ENCODE data around the gene LARGE2.

Gene LARGE2

GRCh38 chr11:45922425-45923082 lies at the start of gene LARGE2:
TSS of gene LARGE2 (plus strand) at chr11:45922656. CDS start at chr11:45922883, 227 bp downstream.
- no peak for DNase-seq

DNA sequence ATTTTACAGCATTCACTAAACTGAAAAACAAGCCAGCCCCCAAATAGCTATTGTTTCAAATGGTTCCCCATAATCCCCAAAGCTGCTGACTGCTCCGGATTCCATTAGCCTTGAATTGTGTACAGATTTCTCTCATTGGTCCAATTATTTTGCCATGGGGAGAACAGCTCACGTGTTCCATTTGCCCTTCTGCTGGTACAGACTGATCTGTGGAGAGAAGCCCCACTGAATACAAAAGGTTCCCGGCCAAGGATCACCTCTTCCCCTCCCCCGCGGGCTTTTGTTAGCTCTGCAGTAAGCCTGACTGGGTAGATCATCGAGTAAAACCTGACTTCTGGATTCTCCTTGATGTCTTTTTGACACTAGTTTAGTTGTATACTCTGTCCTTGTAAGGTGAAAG lies 46.1 kb upstream of the LARGE2 start:
- no peak for DNase-seq

GRCh38 chr11:45877221-45877620 lies 45.2 kb upstream of the LARGE2 start:
- DNase-seq: no peak

- DNase-seq: no peak
Observed at GRCh38 chr11:45877845-45878244, 44.6 kb upstream of the LARGE2 start.

GRCh38 chr11:45879803-45880686 lies 42.4 kb upstream of the LARGE2 start:
- DNase-seq: no peak

- peak; percentile 38 to 88 for DNase-seq
Observed at GRCh38 chr11:45880772-45881570, 41.5 kb upstream of the LARGE2 start.

DNA sequence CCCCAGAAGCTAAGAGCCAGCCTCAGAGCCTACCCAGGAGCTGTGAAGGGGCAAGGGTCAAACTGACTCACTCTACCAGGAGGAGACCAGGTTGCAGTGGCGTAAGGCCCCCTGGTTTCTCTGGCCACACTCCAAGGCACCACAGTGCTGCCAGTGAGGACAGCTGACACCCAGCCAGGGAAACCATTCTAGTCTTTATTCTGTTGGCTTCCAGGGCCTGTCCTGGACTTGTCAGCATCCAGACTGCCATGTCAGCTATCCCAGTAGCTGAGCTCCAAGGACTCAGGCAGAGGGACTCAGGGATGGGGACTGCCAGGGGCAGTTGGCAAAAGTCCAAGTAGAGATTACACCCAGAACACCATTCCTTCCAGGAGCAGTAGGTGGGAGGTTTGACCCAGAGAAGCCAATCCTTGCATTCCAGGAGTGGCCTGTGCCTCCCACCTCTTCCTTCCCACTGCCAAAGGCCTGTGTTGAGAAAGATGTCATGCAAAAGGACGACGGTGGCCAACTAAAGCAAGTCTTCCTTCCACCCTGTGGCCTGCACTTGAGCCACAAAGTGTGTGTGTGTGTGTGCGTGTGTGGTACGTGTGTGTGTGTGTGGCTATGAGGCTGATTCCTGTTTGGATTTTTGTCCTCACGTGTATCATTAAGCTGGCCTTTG lies 40.6 kb upstream of the LARGE2 start:
- peak in 1 of 2 experiments; percentile 66 for DNase-seq

DNA sequence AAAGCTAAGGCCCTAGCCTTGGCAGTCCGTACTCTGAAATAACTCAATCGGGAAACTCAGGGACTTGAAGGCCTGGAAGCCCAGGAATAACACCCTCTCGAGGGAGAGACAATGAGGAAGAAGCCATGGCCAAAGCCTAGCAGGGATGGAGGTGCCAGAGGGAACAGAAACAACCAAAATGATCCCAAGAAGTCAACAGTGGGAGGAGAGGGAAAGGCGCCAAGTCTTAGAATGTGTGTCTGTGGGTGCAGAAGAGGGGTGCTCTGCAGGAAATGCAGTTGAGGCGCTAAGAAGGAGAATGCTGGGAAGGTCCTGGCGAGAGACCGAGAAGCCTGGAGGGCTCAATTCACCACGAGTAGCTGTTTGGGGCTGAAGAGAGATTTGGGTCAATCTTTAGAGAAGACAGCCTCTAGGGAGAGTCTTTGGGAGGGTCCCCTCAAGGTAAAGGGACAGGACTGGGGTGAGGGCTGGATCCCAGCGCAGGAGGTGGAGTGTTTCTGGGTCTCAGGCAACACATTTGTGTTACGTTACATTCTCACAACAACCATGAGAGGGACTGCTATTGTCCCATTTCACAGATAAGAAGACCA lies 37.8 kb upstream of the LARGE2 start:
- DNase-seq: no peak

DNA sequence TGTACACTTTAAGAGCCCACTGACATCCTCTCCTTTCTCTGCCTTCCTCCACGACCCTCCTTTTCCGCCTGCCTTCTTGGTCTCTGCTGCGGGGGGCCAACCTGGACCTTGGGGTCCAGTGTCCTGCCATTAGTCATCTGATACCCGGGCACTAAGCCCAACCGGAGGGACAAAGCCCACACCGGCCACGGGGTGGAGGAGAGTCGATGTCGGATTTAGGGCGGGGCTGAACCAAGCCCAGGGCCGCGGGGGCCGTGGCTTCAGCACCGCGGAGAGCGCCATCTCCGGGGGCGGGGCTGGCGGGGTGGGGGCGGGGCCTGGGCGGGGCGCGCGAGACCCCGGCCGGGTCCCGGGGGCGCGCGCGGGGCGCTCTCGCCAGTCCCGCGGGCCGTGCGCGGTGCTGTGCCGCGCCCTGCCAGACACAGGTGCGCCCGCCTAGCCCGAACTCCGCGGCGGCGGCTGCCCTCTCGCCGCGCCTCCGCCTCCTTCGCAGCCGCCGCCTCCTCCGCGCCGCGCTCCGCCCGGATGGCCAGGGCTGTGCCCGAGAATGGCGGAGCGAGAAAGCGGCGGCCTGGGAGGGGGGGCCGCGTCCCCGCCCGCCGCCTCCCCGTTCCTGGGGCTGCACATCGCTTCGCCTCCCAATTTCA lies 37.1 kb upstream of the LARGE2 start, which contains the start of gene MAPK8IP1:
Gene MAPK8IP1 (plus strand): TSS at position 378 of the 647 bp plus-strand sequence. CDS start 170 bp downstream, at position 548.
- DNase-seq: no peak

GRCh38 chr11:45885921-45886721 lies 36.3 kb upstream of the LARGE2 start:
- no peak for DNase-seq

DNA sequence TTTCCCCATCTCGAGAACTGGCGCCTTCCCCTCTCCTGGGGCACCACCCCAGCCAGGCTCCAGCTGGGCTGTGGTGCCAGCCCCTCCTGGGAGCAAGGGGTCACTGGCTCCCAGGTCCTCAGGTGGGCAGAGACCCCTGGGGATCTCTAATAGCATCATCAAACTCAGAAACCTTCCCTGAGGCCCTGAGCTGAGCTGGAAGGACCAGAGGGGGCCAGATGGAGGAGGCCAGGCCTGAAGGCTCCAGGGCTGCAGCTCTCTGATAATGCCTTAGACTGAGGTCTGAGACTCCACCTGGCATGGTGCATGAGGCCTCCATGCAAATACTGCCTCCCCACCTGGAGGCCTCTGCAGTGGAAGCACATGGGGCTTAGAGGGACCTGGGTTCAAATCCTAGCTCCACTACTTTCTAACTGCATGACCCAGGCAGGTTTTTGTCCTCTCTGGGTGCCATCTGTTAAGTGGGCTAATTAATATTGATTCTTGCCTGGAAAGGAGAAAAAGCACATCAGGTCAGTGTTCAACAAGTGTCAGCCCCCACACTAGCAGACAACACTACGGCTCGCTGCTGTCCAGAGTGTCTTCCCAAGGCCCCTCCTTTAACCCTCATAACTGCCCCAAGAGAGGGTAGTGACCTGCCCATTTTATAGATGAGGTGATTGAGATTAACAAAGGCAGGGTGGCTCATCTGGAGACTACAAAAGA lies 35.5 kb upstream of the LARGE2 start:
- no peak for DNase-seq

DNA sequence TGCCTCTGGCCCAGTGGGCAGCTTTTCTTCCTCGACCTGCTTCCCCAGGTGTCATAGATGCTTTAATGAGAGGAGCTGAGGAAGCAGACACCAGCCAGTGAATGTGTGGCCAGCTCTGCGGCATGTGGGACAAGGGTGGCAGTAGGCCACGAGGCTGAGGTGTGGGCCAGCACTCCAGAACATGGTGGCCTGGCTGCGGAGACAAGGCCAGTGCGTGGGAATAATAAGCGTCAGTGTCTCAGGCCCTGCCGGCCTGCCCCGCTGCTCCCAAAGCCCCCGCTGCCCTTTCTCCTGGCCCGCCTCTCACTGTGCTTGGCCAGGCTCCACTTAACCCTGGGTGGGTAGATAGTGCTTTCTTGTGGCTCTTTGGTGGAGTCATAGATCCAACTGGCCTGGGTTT lies 34.9 kb upstream of the LARGE2 start:
- no peak for DNase-seq

DNA sequence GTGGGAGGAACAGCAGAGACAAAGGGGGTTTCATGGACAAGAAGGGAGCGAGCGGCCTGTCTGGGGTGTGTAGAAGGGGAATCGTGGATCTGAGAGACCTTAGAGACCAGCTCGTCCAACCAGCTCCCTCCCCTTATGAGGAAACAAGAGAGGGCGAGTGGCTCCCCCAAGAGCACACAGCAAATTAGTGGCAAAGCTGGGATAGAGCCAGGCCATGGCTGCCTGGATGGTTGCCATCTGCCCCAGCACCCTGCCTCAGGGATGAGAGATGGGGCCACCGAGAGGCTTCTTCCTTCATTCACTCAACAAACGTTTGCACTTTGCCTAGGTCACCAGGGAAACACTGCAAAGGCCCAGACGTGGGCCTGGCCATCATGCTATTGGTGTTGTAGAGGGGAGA lies 32.9 kb upstream of the LARGE2 start:
- no peak for DNase-seq

DNA sequence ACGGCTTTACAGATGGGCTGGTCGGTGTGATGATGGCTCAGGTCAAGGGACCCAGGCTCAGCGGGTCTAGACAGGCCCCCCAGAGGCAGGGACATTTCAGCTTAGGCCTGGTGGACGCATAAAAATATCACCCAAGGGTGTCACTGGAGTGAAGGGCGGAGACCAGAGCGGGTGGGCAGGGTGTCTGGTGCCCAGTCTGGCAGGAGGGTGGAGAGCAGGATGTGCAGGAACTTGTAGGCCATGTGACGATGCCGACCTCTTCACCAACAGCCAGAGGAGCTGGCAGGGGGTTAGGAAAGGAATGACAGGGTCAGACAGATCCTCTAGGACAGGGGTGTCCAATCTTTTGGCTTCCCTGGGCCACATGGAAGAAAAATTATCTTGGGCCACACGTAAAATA lies 32.5 kb upstream of the LARGE2 start:
- no peak for DNase-seq

- DNase-seq: no peak
Observed at GRCh38 chr11:45890886-45891550, 31.4 kb upstream of the LARGE2 start.

DNA sequence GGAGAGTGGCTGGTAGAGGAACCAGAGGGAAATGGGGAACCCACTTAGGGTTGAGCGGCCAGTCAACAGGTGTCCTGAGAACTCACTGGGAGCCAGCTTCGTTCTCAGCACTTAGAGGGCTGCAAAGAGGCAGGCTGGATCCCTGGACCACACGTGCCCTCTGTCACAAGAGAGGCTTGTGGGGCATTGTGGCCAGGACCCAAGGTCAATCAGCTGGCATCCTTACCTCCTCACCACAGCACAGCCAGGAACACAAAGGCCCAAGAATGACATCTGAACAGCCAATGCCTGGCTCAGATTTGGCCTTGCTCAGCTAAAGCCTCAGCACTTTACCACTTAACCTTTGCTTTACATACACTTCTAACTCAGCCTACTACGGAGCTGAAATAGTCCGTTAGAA lies 29.6 kb upstream of the LARGE2 start:
- no peak for DNase-seq

DNA sequence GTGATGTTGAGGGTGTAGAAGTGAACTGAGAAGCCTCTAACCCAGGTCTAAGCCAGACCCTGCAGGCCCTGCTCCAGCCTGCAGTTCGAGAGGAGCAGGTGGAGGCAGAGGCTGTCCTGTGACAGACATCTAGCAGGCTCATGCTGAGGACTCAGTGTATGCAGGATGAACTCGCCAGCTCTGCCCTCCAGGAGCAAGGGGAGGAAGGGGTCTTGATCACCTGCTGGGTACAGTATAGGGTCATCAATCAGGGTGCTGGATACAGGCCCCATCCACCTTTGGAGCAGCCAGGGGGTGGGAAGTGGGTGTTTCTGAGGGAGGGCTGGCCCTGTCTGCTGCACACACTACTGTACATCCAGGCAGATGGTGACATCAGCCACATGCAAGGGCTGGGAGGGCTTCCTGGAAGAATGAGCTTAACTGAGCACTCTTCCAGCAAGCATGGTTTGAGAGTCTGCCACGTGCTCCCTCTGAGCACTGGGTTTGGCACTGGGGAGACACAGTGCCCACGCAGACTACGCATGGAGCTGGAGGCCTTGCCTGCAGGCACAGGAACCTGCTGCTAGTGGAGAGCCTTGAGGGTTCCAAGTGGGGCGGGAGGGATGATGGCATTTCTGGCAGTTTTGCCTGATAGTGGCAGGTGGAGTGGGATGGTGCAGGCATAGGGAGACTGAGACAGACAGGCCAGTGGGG lies 27.8 kb upstream of the LARGE2 start:
- DNase-seq: no peak

GRCh38 chr11:45895553-45896259 lies 26.8 kb upstream of the LARGE2 start:
- DNase-seq: no peak
